DND-41 (cell line): ENCODE results near the gene CPA2.

Experiments
- EZH2 ChIP-seq: IDR thresholded peaks from 3 replicates; pipeline ENCODE4 v1.6.1; 2012; ENCODE audit warnings: borderline replicate concordance, low read depth, mild to moderate bottlenecking, moderate library complexity, low read length, inconsistent platforms; ENCODE audit not compliant: severe bottlenecking
- TF ChIP-seq, protein P1 (sequence below): IDR thresholded peaks from 2 replicates; pipeline ENCODE4 v1.5.1; 2012; ENCODE audit warnings: borderline replicate concordance, low read length, moderate library complexity, mild to moderate bottlenecking; ENCODE audit not compliant: poor library complexity, severe bottlenecking; ENCODE audit errors: extremely low read depth

DNA sequence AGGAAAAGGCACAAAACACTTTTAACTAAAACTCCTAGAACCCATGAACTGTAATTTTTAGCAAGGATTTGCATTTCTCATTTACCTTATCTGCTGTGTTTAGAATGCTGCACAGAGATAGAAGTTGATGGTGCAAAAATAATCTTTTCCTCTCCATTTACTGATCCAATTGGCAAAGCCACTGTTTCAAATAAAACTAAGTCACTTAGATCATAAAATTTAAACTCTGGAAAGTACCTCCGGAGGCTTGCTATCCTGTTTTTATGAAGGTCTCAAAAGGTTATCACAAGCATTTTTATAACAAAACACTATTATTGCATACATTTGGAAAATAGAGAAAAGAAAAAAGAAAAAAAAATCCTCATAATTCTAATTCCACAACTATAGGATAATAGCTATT, 7.6 kb downstream of the CPA2 start:
- TF ChIP-seq, protein P1, sequence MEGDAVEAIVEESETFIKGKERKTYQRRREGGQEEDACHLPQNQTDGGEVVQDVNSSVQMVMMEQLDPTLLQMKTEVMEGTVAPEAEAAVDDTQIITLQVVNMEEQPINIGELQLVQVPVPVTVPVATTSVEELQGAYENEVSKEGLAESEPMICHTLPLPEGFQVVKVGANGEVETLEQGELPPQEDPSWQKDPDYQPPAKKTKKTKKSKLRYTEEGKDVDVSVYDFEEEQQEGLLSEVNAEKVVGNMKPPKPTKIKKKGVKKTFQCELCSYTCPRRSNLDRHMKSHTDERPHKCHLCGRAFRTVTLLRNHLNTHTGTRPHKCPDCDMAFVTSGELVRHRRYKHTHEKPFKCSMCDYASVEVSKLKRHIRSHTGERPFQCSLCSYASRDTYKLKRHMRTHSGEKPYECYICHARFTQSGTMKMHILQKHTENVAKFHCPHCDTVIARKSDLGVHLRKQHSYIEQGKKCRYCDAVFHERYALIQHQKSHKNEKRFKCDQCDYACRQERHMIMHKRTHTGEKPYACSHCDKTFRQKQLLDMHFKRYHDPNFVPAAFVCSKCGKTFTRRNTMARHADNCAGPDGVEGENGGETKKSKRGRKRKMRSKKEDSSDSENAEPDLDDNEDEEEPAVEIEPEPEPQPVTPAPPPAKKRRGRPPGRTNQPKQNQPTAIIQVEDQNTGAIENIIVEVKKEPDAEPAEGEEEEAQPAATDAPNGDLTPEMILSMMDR = no peak
- TF ChIP-seq EZH2 = no peak
